GM18873 (cell line): Measurements from ENCODE around the gene DYRK3.

Experiments used
- ATAC-seq: cut with Tn5 transposase; IDR thresholded peaks from one replicate; pipeline ENCODE4 v1.9.1; 2021; ENCODE audit warnings: mild to moderate bottlenecking, moderate library complexity, moderate number of reproducible peaks; ENCODE audit not compliant: unreplicated experiment, low FRiP score

The DYRK3 gene

DNA sequence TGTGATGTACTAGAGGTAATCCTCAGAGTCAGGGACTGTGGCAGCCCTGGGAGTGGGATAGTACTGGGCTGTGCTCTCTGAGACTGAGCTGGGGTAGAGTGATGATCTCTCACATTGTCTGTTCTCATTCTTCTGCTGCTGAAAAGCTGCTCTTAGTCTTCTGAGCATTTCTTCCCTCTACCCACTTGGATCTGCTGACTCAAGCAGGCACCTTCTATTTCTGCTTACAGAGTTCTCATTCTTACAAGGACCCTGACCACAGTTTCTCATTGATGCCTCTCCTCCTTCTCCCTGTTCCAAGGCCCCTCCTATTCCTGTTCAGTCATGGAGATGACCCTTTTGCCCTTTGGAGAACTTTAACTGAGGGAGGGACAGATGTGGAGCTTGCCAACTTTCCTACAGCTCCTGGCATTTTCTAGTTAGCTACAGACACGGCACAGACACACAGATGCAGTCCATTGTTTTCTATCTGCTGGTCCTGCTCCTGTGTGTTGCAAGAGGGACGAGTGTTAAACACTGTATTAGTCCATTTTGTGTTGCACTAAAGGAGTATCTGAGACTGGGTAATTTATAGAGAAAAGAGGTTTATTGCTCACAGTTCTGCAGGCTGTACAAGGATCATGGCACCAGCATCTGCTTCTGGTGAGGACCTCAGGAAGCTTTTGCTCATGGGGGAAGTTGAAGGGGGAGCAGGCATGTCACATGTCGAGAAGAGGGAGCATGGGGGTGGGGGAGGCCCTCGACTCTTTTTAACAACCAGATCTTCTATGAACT is 61.7 kb downstream of the DYRK3 start:
- ATAC-seq, result no peak

DNA sequence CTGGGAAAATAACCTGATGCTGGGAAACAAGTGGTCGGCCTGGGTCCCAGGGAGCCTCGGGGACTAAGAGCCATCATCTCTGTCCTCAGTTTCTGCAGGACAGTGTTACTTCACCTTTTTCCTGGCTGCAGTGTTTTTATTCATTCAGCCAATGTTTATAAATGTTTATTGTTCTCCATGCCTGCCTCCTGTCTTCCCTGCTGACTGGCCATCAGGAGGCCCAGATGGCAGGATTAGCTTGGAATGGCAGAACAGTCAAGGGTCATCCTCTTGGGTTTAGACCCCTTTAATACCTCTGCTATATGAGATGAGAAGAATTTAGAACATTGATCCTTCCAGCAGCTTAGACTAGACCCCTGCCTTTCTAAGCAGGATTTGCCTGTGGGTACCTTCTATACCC is 62.7 kb downstream of the DYRK3 start:
- no peak for ATAC-seq
